ENCODE measurements around the gene SPTBN4. TPM values are rescaled to one million over a fixed set of nuclear protein-coding genes. Genes with fewer than 3 reads are reported as not detected.
"Not testable (repeated sequence)": the region's sequence is repeated elsewhere in the genome, so short reads cannot be mapped to it uniquely, and the experiment has no call there.

The SPTBN4 gene
- total RNA-seq, 1 donor from 2014 or later: 27.5 TPM

GRCh38 chr19:40507892-40508291 lies 41.1 kb downstream of the SPTBN4 start:
- no peak for DNase-seq

DNA sequence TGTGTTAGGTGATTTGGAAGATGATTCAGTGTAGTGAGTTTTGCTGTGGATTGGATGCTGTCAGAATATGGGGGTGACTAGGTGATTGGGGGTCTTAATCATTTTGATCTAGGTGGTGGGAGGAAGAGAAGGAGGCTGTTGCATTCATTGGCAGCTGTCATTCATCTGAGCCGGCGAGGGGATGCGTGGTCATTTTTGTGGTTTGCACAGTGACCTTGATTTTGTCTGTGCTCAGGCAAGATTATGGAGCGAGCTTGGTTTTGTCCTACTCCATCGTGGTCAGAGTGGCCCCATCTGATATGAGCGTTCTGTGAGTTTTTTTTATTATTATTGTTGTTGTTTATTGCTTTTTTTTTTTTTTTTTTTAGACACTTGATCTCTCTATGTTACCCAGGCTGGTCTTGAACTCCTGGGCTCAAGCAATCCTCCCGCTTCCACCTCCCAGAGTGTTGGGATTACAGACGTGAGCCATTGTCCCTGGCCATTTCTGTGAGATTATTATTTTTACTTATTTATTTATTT lies 42.0 kb downstream of the SPTBN4 start:
- no peak for DNase-seq

DNA sequence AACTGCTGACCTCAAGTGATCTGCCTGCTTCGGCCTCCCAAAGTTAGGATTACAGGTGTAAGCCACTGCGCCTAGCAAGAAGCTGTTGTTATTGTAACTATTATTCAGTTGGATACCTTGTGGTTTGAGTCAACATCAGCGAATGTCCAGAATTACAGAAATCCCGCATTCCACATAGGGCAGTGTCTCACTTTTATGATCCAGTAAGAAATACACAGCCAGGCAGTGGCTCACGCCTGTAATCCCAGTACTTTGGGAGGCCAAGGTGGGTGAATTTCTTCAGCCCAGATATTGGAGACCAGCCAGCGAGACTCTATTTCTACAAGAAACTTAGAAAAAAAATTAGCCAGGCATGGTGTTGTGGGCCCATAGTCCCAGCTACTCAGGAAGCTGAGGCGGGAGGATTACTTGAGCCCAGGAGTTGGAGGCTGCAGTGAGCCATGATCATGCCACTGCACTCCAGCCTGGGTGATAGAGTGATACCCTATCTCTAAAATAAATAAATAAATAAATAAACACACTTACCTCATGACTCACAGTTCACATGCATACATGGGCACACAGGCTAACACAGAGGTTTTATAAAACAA lies 43.8 kb downstream of the SPTBN4 start:
- no peak for DNase-seq

- DNase-seq: no peak
Observed at GRCh38 chr19:40511487-40511886, 44.7 kb downstream of the SPTBN4 start.

DNA sequence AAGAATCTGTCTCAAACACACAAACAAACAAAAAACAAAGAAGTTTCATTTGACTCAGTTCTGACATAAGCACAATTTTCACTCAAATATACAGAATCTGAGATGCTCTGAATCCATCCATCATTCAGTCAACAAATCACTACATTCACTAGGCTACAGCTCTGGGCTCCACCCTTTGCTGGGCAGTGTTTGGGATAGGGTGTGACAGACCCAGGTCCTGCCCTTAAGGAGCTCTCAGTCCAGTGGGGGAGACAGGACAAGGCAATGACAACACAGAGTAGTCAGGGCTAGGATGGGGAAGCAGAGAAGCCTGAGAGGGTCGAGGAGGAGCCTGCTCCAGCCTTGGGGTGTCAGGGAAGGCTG lies 45.3 kb downstream of the SPTBN4 start:
- no peak for DNase-seq

DNA sequence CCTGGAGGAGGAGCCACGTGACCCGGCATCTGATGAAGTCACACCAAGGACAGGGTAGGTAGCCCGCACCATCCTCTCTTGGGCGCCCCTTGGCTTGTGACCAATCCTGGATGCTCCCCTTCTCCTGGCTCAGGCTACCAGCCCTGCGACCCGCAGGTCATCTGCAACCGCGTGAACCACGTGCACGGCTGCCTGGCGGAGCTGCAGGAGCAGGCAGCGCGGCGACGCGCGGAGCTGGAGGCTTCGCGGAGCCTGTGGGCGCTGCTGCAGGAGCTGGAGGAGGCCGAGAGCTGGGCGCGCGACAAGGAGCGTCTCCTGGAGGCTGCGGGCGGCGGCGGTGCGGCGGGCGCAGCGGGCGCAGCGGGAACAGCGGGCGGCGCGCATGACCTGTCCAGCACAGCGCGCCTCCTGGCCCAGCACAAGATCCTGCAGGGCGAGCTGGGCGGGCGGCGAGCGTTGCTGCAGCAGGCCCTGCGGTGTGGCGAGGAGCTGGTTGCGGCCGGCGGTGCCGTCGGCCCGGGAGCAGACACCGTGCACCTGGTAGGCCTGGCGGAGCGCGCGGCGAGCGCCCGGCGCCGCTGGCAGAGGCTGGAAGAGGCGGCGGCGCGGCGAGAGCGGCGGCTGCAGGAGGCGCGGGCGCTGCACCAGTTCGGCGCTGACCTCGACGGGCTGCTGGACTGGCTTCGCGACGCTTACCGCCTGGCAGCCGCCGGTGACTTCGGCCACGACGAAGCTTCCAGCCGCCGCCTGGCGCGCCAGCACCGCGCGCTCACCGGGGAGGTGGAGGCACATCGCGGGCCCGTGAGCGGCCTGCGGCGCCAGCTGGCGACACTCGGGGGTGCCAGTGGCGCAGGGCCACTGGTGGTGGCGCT lies 45.9 kb downstream of the SPTBN4 start:
- no peak for DNase-seq

DNA sequence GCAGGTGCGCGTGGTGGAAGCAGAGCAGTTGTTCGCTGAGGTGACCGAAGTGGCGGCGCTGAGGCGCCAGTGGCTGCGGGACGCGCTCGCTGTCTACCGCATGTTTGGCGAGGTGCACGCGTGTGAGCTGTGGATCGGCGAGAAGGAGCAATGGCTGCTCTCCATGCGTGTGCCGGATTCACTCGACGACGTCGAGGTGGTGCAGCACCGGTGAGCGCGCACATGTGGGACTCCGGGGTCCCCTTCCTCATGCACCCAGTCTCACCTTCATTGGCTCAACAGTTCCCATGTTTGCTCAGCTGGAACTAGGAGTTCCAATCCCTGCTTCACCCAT lies 46.5 kb downstream of the SPTBN4 start:
- DNase-seq: no peak

DNA sequence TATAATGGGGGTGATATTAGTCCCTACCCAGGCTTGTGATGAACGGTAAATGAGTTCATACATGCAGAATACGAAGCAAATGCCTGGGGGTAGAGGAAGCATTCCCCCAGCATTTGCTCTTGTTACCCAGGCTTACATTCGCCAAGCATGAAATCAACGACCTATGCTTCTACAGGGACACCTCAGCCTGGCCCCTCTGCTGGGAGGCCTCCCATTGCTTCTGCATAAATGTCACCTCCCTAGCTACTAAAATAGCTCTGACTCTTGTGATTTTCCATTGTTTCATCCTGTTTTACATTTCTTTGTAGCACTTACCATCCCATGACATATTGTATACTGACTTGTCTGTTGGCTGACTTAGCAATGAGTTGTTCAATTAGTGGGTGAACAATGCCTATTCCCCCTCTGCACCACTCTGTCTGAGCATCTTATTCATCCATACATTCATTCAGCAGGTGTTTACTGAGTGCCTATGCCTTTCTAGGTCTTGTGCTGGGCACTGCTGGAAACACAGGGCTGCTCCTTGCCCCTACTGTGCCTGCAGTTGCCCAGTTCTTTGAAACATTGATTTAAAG lies 47.0 kb downstream of the SPTBN4 start:
- DNase-seq: no peak

- no peak for DNase-seq
Observed at GRCh38 chr19:40517248-40517647, 50.4 kb downstream of the SPTBN4 start.

- DNase-seq: no peak
Observed at GRCh38 chr19:40519352-40520322, 52.8 kb downstream of the SPTBN4 start.

GRCh38 chr19:40521276-40521675 lies 54.5 kb downstream of the SPTBN4 start:
- DNase-seq: no peak

DNA sequence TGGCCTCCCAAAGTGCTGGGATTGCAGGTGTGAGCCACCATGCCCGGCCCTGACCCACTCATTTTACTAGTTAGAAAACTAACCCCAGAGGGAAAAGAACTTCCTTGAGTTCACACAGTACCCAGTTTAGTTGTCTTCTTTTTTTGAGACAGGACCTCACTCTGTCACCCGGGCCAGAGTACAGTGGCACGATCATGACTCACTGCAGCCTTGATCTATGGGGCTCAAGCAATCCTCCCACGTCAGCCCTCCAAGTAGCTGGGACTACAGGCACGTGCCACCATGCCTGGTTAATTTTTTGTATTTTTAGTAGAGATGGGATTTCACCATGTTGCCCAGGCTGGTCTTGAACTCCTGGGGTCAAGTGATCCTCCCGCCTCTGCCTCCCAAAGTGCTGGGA lies 55.1 kb downstream of the SPTBN4 start:
- not testable (repeated sequence) for DNase-seq

DNA sequence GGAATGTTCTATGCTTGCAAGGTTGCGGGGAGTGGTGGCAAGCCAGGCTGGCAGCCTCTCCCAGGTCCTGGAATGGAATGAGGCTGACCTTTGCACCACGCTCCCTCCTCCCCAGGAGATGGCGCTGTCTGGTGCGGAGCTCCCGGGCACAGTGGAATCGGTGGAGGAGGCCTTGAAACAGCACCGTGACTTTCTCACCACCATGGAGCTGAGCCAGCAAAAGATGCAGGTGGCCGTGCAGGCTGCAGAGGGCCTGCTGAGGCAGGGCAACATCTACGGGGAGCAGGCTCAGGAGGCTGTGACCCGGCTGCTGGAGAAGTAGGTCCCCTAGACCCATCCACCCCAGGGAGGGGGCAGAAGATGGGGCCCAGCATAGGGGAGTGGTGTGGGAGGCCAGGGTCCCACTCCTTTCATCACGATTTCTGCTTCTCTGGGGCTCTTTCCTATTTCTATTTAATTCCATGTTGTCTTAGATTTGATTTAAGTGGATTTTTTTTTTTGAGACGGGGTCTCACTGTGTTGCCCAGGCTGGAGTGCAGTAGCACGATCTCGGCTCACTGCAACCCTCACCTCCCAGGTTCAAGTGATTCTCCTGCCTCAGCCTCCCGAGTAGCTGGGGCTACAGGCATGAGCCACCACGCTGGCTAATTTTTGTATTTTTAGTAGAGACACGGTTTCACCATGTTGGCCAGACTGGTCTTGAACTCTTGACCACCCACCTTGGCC lies 56.7 kb downstream of the SPTBN4 start:
- no peak for DNase-seq

DNA sequence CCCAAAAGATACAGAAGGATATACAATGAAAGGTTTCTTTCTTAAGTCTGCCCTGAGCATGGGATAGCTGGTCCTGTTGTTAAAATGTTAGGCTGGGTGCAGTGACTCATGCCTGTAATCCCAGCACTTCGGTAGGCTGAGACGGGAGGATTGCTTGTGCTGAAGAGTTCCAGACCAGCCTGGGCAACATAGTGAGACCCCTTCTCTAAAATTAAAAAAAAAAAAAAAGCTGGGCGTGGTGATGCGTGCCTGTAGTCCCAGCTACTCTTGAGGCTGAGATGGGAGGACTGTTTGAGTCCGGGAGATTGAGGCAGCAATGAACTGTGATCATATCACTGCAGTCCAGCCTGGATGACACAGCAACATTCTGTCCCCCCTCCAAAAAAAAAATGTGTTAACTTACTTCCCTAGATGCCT lies 57.3 kb downstream of the SPTBN4 start:
- DNase-seq: no peak

DNA sequence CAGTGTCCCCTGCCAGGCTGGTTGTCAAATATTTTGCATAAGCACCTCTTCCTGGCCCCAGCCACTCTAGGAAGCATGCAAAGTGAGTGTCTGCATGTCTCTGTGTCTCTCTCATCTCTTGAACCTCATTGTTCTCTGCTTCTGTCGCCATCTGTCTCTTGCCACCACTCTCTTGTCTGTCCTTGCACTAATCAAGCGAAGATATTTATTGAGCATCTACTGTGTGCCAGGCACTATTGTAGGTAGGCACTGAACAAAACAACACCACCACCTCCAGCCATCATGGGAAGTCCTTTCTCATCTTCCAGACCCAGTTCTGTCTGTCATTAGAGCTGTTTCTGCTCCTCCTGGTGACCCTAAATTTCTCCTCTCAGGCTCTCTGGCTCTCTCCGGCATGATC lies 57.9 kb downstream of the SPTBN4 start:
- DNase-seq: no peak

DNA sequence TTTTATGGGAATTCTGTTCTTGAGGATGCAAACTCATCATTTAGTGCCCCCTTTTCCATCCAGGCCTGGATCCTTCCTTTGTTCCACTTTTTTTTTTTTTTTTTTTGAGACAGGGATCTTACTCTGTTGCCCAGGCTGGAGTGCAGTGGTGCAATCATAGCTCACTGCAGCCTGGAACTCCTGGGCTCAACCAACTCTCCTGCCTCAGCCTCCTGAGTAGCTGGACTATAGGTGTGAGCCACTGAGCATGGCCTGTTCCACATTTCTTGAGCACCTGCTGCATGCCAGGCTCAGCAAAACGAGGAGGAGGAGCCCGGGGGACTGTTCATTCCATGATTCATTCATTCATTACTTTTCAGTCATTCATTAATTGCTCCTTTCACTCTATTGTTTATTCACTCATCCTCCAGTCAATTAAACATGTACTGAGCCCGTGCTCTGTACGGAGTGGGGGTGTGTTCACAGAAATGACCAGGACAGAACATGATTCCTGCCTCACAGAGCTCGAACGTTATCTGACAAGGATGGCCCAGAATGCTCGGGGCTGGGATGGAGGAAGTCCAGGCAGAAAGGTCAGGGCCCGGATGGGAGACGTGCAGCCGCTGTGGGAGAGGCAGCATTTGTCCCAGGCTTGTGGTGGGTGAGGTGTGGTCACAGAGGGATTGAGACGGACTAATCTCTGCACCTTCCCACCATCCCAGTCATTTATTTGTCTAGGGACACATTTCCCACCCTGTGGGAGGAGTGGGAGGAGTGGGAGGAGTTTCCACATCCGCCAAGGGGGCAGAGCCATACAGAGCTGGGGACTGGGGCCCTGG lies 58.6 kb downstream of the SPTBN4 start:
- no peak for DNase-seq

- no peak for DNase-seq
Observed at GRCh38 chr19:40528078-40528477, 61.3 kb downstream of the SPTBN4 start.

GRCh38 chr19:40528533-40529092 lies 61.8 kb downstream of the SPTBN4 start:
- no peak for DNase-seq

DNA sequence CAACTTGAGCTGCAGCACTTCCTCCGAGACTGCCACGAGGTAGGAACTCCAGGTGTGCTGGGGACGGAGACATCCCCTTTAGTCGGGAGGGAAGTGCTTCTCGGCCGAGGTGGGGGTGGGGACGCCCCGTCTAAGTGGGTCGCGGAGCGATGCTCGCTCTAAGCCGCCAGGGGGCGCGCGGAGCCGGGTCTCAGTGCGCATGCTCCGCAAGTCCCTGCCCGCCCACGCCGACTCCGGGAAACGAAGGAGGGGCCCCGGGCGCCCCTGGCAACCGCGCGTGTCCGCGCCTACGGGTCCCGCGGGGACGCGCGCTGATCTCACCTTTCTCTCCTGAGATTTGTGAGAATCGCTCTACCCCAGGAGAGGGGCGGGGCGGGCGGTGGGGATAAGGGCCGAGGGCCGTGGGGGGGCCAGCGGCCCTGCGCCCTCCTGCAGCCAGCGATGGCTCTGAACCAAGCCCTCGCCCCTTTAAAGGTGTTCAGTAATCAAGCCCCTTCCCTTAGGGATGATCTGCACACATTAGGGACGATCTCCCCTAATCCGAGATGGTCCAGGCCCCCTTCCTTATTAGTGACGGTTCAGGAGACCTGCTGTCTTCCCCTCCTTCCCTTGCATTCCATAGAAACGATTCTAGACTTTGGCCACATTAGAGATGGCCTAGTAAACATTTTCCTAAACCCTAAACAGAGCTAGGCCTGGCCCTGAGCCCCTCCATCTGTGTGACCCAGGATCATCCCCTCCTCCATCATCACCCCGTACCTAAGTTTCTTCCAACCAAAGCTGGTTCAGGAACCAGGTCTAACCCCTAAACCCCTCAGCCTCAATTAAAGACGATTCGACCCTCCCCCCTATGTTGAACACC lies 62.5 kb downstream of the SPTBN4 start:
- peak; percentile 76 for DNase-seq

All from occipital lobe (tissue), 2 donors.